ENCODE data around the gene FRRS1. TPM values are rescaled to one million over a fixed set of nuclear protein-coding genes. Genes with fewer than 3 reads are reported as not detected.

FRRS1 gene
- total RNA-seq, 4 donors from 2014 or later, result 10.4 to 12.9 (median 11.3) TPM

- Histone ChIP-seq H3K27ac (no peak overlapping the region), H3K4me3 (replicated peaks in 1 of 3) (no peak overlapping the region), H3K4me1 (no peaks in the 10 kb centered on the region), H3K27me3 (no peaks in the 10 kb centered on the region), H3K36me3 (no peaks in the 10 kb centered on the region), H3K9me3 (no peaks in the 10 kb centered on the region)
- intact Hi-C loops (cut with DNase I), result no loop called here
- no peak for DNase-seq
- TF ChIP-seq, protein P1, sequence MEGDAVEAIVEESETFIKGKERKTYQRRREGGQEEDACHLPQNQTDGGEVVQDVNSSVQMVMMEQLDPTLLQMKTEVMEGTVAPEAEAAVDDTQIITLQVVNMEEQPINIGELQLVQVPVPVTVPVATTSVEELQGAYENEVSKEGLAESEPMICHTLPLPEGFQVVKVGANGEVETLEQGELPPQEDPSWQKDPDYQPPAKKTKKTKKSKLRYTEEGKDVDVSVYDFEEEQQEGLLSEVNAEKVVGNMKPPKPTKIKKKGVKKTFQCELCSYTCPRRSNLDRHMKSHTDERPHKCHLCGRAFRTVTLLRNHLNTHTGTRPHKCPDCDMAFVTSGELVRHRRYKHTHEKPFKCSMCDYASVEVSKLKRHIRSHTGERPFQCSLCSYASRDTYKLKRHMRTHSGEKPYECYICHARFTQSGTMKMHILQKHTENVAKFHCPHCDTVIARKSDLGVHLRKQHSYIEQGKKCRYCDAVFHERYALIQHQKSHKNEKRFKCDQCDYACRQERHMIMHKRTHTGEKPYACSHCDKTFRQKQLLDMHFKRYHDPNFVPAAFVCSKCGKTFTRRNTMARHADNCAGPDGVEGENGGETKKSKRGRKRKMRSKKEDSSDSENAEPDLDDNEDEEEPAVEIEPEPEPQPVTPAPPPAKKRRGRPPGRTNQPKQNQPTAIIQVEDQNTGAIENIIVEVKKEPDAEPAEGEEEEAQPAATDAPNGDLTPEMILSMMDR (IDR thresholded peaks at IDR 0.05), result no peak
- TF ChIP-seq POLR2A (IDR thresholded peaks at IDR 0.05), result no peak
Measured at GRCh38 chr1:99788896-99789295, 22.5 kb upstream of the FRRS1 start.

DNA sequence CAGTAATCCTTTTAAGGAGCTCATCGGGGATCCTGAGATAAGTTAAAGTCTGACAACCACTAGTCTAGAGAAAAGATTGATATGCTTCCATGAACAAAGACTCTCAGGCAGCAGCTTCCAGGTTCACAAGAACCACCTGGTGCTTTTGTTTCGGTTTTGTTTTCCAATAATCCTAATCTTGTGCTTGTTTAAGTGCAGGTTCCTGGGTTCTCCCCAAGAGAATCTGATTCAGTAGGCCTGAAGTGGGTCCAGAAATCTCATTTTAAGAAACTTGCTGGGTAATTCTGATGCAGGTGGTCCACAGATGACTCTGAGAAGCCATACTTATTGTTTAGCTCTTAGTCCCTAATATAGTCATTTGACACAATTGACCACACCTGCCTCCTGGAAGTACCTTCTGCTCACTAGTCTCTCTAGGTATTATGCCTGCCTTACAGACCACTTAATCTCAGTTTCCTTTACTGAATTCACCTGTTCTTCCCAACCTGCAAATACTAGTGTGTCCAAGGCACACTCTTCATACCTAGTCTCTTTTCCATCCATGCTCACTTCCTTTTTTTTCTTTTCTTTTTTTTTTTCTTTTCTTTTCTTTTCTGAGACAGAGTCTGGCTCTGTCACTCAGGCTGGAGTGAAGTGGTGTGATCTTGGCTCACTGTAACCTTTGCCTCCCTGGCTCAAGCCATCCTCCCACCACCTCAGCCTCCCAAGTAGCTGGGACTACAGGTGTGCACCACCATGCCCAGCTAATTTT lies 20.5 kb upstream of the FRRS1 start:
- intact Hi-C loops (cut with DNase I), result no loop called here
- no peaks in the 10 kb centered on the region for H3K9me3 ChIP-seq
- no peaks in the 10 kb centered on the region for H3K36me3 ChIP-seq
- no peak for DNase-seq
- no peak overlapping the region for H3K4me3 ChIP-seq (replicated peaks in 1 of 3)
- H3K4me1 ChIP-seq, result no peaks in the 10 kb centered on the region
- TF ChIP-seq, protein P1 (IDR thresholded peaks at IDR 0.05), result no peak
- TF ChIP-seq POLR2A (IDR thresholded peaks at IDR 0.05), result no peak
- WGBS, 2 donors, result 70 to 82% methylated on average over 2 of the region's 2 CpGs
- H3K27ac ChIP-seq, result no peak overlapping the region
- no peaks in the 10 kb centered on the region for H3K27me3 ChIP-seq

DNA sequence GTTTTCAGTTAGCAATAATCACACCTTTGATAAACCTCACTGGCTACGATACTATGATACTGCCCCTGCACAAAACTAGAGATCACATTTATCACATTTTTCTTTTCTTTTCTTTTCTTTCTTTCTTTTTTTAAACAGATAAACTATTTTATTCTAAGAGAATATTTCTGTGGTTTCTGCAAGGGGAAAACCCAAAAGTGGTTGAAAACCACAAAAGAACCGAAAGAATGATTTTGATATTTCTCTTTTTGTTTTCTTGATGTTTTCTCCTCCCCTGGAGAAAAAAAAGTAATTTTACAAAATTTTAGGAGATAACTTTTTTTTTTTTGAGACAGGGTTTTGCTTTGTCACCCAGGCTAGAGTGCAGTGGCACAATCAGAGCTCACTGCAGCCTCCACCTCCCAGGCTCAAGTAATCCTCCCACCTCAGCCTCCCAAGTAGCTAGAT lies 18.4 kb upstream of the FRRS1 start:
- no peak for DNase-seq
- intact Hi-C loops (cut with DNase I), result no loop called here
- H3K9me3 ChIP-seq, result no peaks in the 10 kb centered on the region
- no peaks in the 10 kb centered on the region for H3K36me3 ChIP-seq
- no peak overlapping the region for H3K4me3 ChIP-seq (replicated peaks in 1 of 3)
- no peaks in the 10 kb centered on the region for H3K27me3 ChIP-seq
- TF ChIP-seq, protein P1 (IDR thresholded peaks at IDR 0.05), result no peak
- TF ChIP-seq POLR2A (IDR thresholded peaks at IDR 0.05), result no peak
- 83 to 95% methylated on average over 2 of the region's 2 CpGs for WGBS, 2 donors
- H3K4me1 ChIP-seq, result no peaks in the 10 kb centered on the region
- no peak overlapping the region for H3K27ac ChIP-seq

DNA sequence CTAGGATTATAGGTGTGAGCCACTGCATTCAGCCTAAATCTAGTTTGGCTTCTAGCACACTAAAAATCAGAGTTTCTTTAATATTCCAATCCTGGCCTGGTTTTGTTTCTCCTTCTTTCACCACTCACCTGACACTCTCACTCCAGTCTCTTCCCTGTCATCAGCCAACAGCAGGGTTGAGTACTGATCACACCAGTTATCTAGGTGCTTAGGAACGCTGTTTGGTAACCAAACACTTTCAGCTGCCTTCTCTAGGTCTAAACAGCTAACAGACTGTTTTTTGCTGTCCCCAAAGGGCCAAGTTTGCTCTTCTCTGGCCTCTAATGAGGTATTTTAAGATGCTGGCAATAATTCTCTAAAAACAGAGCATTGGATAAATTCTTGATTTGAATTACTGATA lies 17.7 kb upstream of the FRRS1 start:
- DNase-seq, result no peak
- H3K36me3 ChIP-seq, result no peaks in the 10 kb centered on the region
- 43% methylated on average over 1 of the region's 1 CpG for WGBS, 2 donors
- TF ChIP-seq, protein P1 (IDR thresholded peaks at IDR 0.05), result no peak
- no peak for TF ChIP-seq POLR2A (IDR thresholded peaks at IDR 0.05)
- H3K4me3 ChIP-seq (replicated peaks in 1 of 3), result no peak overlapping the region
- H3K9me3 ChIP-seq, result no peaks in the 10 kb centered on the region
- H3K27me3 ChIP-seq, result no peaks in the 10 kb centered on the region
- intact Hi-C loops (cut with DNase I), result no loop called here
- no peak overlapping the region for H3K27ac ChIP-seq
- H3K4me1 ChIP-seq, result no peaks in the 10 kb centered on the region

GRCh38 chr1:99782920-99783319 lies 16.5 kb upstream of the FRRS1 start:
- Histone ChIP-seq H3K4me3 (replicated peaks in 1 of 3) (no peak overlapping the region), H3K9me3 (no peaks in the 10 kb centered on the region), H3K27ac (no peak overlapping the region), H3K27me3 (no peaks in the 10 kb centered on the region), H3K36me3 (no peaks in the 10 kb centered on the region), H3K4me1 (no peaks in the 10 kb centered on the region)
- TF ChIP-seq, protein P1 (IDR thresholded peaks at IDR 0.05), result no peak
- TF ChIP-seq POLR2A (IDR thresholded peaks at IDR 0.05), result no peak
- no peak for DNase-seq
- WGBS, 2 donors, result 79 to 83% methylated on average over 3 of the region's 3 CpGs
- intact Hi-C loops (cut with DNase I), result no loop called here
